Nephron progenitor cell (in vitro differentiated cells): ENCODE results near the gene MUC2.
A peak's percentile ranks its signal among the peaks of the same experiment; 100 is the strongest.

ENCODE experiments used
- DNase-seq: peaks from one replicate; pipeline ENCODE4 v3.0.0; 2021
- H3K27ac Mint-ChIP-seq: 2 replicates; pipeline ENCODE4 v1.8.0; 2021; ENCODE audit warnings: mild to moderate bottlenecking, moderate library complexity, mixed read lengths
- H3K27me3 Mint-ChIP-seq: 2 replicates; pipeline ENCODE4 v1.8.0; 2021; ENCODE audit warnings: mild to moderate bottlenecking, low read depth, mixed read lengths; ENCODE audit not compliant: poor library complexity
- H3K36me3 Mint-ChIP-seq: 2 replicates; pipeline ENCODE4 v1.8.0; 2021; ENCODE audit warnings: low read depth, mixed read lengths
- H3K4me1 Mint-ChIP-seq: 2 replicates; pipeline ENCODE4 v1.8.0; 2021; ENCODE audit warnings: mixed read lengths
- H3K4me3 Mint-ChIP-seq: 2 replicates; pipeline ENCODE4 v1.8.0; 2021; ENCODE audit warnings: mild to moderate bottlenecking, moderate library complexity, mixed read lengths
- H3K9me3 Mint-ChIP-seq: 2 replicates; pipeline ENCODE4 v1.8.0; 2021; ENCODE audit warnings: mild to moderate bottlenecking, moderate library complexity, mixed read lengths
- CTCF ChIP-seq: fragments of 200-600 bp; sonication (generic); IDR thresholded peaks from 2 replicates; pipeline ENCODE4 v1.5.0; 2021; ENCODE audit warnings: antibody characterized with exemption

MUC2 gene

DNA sequence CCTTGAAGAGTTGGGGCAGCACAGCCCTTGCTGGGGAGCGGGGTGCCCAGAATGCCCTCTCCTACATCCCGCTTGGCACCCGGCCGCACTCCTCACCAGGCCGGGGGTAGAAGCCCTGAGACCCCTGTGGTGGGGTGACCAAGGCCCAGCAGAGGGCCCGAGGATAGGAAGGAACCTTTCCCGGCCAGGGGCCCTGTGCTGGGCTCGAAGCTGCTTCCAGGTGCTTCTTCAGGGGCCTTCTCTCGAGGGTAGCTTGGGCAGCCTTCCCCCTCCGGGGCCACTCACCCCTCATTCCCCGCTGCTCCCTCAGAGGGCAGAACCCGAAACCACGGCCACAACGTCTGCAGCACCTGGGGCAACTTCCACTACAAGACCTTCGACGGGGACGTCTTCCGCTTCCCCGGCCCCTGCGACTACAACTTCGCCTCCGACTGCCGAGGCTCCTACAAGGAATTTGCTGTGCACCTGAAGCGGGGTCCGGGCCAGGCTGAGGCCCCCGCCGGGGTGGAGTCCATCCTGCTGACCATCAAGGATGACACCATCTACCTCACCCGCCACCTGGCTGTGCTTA lies 752 bp downstream of the MUC2 start:
- TF ChIP-seq CTCF = no peak
- H3K36me3 Mint-ChIP-seq = no peaks in the 10 kb centered on the region
- H3K9me3 Mint-ChIP-seq = no peaks in the 10 kb centered on the region
- H3K27me3 Mint-ChIP-seq = no peaks in the 10 kb centered on the region
- peak overlapping the region; percentile 60 for H3K27ac Mint-ChIP-seq
- H3K4me3 Mint-ChIP-seq = no peak overlapping the region
- DNase-seq = no peak
- peaks cover 24% of the 10 kb centered on the region for H3K4me1 Mint-ChIP-seq

- peaks cover 24% of the 10 kb centered on the region for H3K4me1 Mint-ChIP-seq
- no peaks in the 10 kb centered on the region for H3K36me3 Mint-ChIP-seq
- no peak overlapping the region for H3K27ac Mint-ChIP-seq
- H3K9me3 Mint-ChIP-seq = no peaks in the 10 kb centered on the region
- H3K27me3 Mint-ChIP-seq = no peaks in the 10 kb centered on the region
- no peak overlapping the region for H3K4me3 Mint-ChIP-seq
- TF ChIP-seq CTCF = no peak
- DNase-seq = no peak
Measured at GRCh38 chr11:1076061-1076665, 1.5 kb downstream of the MUC2 start.

GRCh38 chr11:1077033-1077416 lies 2.4 kb downstream of the MUC2 start:
- no peak for TF ChIP-seq CTCF
- Mint-ChIP-seq H3K27ac (no peak overlapping the region), H3K9me3 (no peaks in the 10 kb centered on the region), H3K4me1 (peaks cover 20% of the 10 kb centered on the region), H3K27me3 (peaks cover 3% of the 10 kb centered on the region), H3K36me3 (no peaks in the 10 kb centered on the region), H3K4me3 (no peak overlapping the region)
- no peak for DNase-seq

- Mint-ChIP-seq H3K36me3 (no peaks in the 10 kb centered on the region), H3K4me1 (peaks cover 14% of the 10 kb centered on the region), H3K4me3 (no peak overlapping the region), H3K27ac (no peak overlapping the region), H3K27me3 (peaks cover 3% of the 10 kb centered on the region), H3K9me3 (no peaks in the 10 kb centered on the region)
- TF ChIP-seq CTCF = no peak
- DNase-seq = no peak
Measured at GRCh38 chr11:1077417-1078119, 2.9 kb downstream of the MUC2 start.

DNA sequence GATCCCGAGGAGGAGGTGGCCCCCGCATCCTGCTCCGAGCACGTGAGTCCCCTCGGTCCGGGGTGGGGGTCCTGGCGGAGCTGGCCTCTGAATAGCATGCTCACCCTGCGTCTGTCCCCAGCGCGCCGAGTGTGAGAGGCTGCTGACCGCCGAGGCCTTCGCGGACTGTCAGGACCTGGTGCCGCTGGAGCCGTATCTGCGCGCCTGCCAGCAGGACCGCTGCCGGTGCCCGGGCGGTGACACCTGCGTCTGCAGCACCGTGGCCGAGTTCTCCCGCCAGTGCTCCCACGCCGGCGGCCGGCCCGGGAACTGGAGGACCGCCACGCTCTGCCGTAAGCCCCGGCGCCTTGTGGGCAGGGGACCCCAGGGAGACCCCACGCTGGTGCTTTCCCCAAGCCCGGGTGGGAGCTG lies 3.5 kb downstream of the MUC2 start:
- TF ChIP-seq CTCF = no peak
- Mint-ChIP-seq H3K27me3 (peaks cover 3% of the 10 kb centered on the region), H3K4me3 (no peak overlapping the region), H3K27ac (no peak overlapping the region), H3K4me1 (peaks cover 8% of the 10 kb centered on the region), H3K9me3 (no peaks in the 10 kb centered on the region), H3K36me3 (no peaks in the 10 kb centered on the region)
- no peak for DNase-seq
